ENCODE data around the gene L1CAM. TPM values are rescaled to one million over a fixed set of nuclear protein-coding genes. Genes with fewer than 3 reads are reported as not detected.

The L1CAM gene
- total RNA-seq, 3 donors from 2014 or later (not counting 1 experiment from before 2014, with no cell fraction given): 0.23 to 0.98 TPM; not detected in 1

GRCh38 chrX:153870288-153870690 is 15.7 kb downstream of the L1CAM start:
- DNase-seq (no peak), ATAC-seq (no peak)
- peaks cover 5 to 19% of the 10 kb centered on the region in 2 donors for H3K27me3 Mint-ChIP-seq (ENCODE audit: low read depth in 2 of 2)
- Histone ChIP-seq H3K36me3 (ENCODE audit: control insufficient read depth, insufficient read depth, low read length) (no peaks in the 10 kb centered on the region), H3K9me3 (ENCODE audit: control insufficient read depth, insufficient read depth, low read length) (no peaks in the 10 kb centered on the region), H3K27me3 (ENCODE audit: control insufficient read depth, insufficient read depth, low read length) (no peaks in the 10 kb centered on the region), H3K4me3 (ENCODE audit: low read length) (no peak overlapping the region), H3K4me1 (ENCODE audit: control insufficient read depth, insufficient read depth, low read length) (no peaks in the 10 kb centered on the region), H3K27ac (ENCODE audit: low read length) (no peak overlapping the region)
- WGBS (ENCODE audit: insufficient coverage): 75% methylated on average over 7 of the region's 11 CpGs
- no peaks in the 10 kb centered on the region for H3K9me3 Mint-ChIP-seq
- intact Hi-C loops (cut with micrococcal nuclease): no loop called here
- H3K36me3 Mint-ChIP-seq: no peaks in the 10 kb centered on the region
- H3K4me3 Mint-ChIP-seq: no peak overlapping the region
- H3K27ac Mint-ChIP-seq: no peak overlapping the region
- H3K4me1 Mint-ChIP-seq: peaks cover 0 to 5% of the 10 kb centered on the region in 2 donors
- TF ChIP-seq CTCF (IDR thresholded peaks at IDR 0.05): no peak

DNA sequence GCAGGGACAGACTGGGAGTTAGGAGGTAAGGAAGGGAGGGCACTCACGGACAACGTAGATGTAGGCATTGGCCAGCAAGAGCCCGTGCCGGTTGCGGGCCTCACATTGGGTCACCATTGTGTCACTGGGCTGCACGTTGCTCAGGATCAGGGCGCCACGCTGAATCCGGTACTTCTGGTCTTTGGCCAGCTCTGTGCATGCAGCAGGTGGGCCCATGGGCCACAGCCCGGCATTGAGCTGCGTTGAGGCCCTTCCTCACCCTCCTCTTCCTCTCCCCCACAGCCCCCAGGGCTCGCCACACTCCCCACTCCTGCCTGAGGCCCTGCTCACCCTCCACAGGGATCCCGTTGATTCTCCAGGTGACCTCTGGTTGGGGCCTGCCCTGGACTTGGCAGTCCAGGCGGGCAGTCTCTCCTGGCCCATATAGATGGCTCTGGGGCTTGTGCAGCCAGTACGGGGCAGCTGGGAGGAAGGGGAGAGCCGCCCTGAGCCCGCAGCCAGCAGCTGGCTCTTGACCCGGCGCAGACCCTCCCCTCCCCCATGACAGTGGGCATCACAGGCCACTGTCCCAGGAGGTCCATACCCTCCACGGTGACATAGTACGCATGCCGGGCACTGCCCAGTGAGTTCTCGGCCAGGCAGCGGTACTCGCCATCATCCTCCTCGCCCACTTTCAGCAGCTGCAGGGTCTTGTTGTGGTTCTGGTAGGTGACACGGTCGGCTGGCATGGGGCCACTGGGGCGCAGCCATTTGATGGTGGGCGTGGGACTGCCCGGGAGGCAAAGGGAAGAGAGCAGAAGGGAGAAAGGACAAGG is 16.3 kb downstream of the L1CAM start:
- H3K27ac Mint-ChIP-seq: no peak overlapping the region
- Histone ChIP-seq H3K36me3 (ENCODE audit: control insufficient read depth, insufficient read depth, low read length) (no peaks in the 10 kb centered on the region), H3K27ac (ENCODE audit: low read length) (no peak overlapping the region), H3K4me1 (ENCODE audit: control insufficient read depth, insufficient read depth, low read length) (no peaks in the 10 kb centered on the region), H3K27me3 (ENCODE audit: control insufficient read depth, insufficient read depth, low read length) (no peaks in the 10 kb centered on the region), H3K9me3 (ENCODE audit: control insufficient read depth, insufficient read depth, low read length) (no peaks in the 10 kb centered on the region), H3K4me3 (ENCODE audit: low read length) (no peak overlapping the region)
- no peak for TF ChIP-seq CTCF (IDR thresholded peaks at IDR 0.05)
- ATAC-seq (no peak), DNase-seq (no peak)
- intact Hi-C loops (cut with micrococcal nuclease): no loop called here
- no peaks in the 10 kb centered on the region for H3K36me3 Mint-ChIP-seq
- no peaks in the 10 kb centered on the region for H3K4me1 Mint-ChIP-seq
- 87% methylated on average over 27 of the region's 31 CpGs for WGBS (ENCODE audit: insufficient coverage)
- H3K27me3 Mint-ChIP-seq (ENCODE audit: low read depth in 2 of 2): peaks cover 5 to 19% of the 10 kb centered on the region in 2 donors
- no peak overlapping the region for H3K4me3 Mint-ChIP-seq
- no peaks in the 10 kb centered on the region for H3K9me3 Mint-ChIP-seq

DNA sequence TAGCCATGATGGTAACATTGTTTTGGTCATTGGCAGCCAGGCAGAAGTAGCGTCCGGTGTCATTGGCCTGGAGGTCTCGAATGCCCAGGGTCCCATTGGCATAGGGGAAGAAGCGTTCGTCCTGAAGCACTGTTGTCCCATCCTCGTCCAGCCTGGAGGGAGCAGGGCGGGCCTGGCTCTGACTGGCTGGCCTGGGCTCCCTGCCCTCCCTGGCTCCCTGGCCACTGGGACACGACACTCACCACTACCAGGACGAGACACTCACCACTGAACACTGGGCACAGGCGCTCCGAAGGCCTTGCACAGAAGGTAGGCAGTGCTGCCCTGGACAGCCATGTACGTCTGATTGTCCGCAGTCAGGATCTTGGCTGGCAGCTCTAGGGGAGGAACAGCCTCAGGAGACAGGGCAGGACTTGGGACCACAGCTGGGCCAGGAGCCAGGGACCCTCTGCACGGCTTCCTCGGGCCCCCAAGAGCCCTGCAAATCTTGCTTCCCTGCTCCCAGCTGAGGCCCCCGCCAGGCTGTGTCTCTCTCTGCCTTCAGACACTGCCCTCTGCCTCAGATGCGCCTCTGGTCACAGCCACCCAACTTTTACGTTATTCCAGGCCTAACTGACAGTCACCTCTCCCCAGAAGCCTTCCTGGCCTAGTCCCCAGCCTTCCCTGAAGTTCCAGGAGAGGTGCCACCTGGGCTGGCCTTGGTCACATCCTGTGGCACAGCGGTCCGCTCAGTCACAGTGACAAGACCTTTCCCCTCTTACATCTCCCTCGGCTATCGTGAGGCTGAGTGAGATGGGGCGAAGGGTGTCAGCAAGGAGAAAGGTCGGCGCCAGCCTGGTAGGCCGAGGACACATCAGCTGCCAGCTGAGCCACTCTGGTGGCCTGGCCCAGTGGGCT is 17.1 kb downstream of the L1CAM start:
- Mint-ChIP-seq H3K27me3 (ENCODE audit: low read depth in 2 of 2) (peaks cover 5 to 19% of the 10 kb centered on the region in 2 donors), H3K9me3 (no peaks in the 10 kb centered on the region), H3K4me3 (no peak overlapping the region), H3K27ac (no peak overlapping the region), H3K4me1 (no peaks in the 10 kb centered on the region), H3K36me3 (no peaks in the 10 kb centered on the region)
- intact Hi-C loops (cut with micrococcal nuclease): no loop called here
- WGBS (ENCODE audit: insufficient coverage): 93% methylated on average over 26 of the region's 26 CpGs
- Histone ChIP-seq H3K27ac (ENCODE audit: low read length) (no peak overlapping the region), H3K27me3 (ENCODE audit: control insufficient read depth, insufficient read depth, low read length) (no peaks in the 10 kb centered on the region), H3K4me3 (ENCODE audit: low read length) (no peak overlapping the region), H3K36me3 (ENCODE audit: control insufficient read depth, insufficient read depth, low read length) (no peaks in the 10 kb centered on the region), H3K9me3 (ENCODE audit: control insufficient read depth, insufficient read depth, low read length) (no peaks in the 10 kb centered on the region), H3K4me1 (ENCODE audit: control insufficient read depth, insufficient read depth, low read length) (no peaks in the 10 kb centered on the region)
- ATAC-seq (no peak), DNase-seq (no peak)
- TF ChIP-seq CTCF (IDR thresholded peaks at IDR 0.05): no peak

All from natural killer cell (primary cell).